ENCODE data around the gene SEPTIN8. TPM values are rescaled to one million over a fixed set of nuclear protein-coding genes. Genes with fewer than 3 reads are reported as not detected.
"Not testable (repeated sequence)": the region's sequence is repeated elsewhere in the genome, so short reads cannot be mapped to it uniquely, and the experiment has no call there.

Gene SEPTIN8
- total RNA-seq, 1 experiment from 2014 or later: 30.0 TPM

- no peak for DNase-seq (ENCODE audit: extremely low read depth, low read depth)
Measured at GRCh38 chr5:132813599-132814502, 36.8 kb upstream of the SEPTIN8 start.

GRCh38 chr5:132812781-132813598 lies 36.0 kb upstream of the SEPTIN8 start, which contains the start of gene SOWAHA:
Gene SOWAHA, plus strand, starts transcription at chr5:132813302. Its CDS starts 320 bp downstream, at chr5:132813622.
- DNase-seq (ENCODE audit: extremely low read depth, low read depth): no peak

GRCh38 chr5:132812123-132812765 lies 35.2 kb upstream of the SEPTIN8 start:
- no peak for DNase-seq (ENCODE audit: extremely low read depth, low read depth)

- DNase-seq (ENCODE audit: extremely low read depth, low read depth): no peak
Measured at GRCh38 chr5:132810605-132811004, 33.6 kb upstream of the SEPTIN8 start.

- no peak for DNase-seq (ENCODE audit: extremely low read depth, low read depth)
Measured at GRCh38 chr5:132808866-132809265, 31.8 kb upstream of the SEPTIN8 start.

GRCh38 chr5:132808448-132808847 lies 31.4 kb upstream of the SEPTIN8 start:
- DNase-seq (ENCODE audit: extremely low read depth, low read depth): no peak

- no peak for DNase-seq (ENCODE audit: extremely low read depth, low read depth)
Measured at GRCh38 chr5:132807163-132807838, 30.3 kb upstream of the SEPTIN8 start.

GRCh38 chr5:132806804-132807162 lies 29.7 kb upstream of the SEPTIN8 start:
- not testable (repeated sequence) for DNase-seq (ENCODE audit: extremely low read depth, low read depth)

- not testable (repeated sequence) for DNase-seq (ENCODE audit: extremely low read depth, low read depth)
Measured at GRCh38 chr5:132805872-132806271, 28.8 kb upstream of the SEPTIN8 start.

- DNase-seq (ENCODE audit: extremely low read depth, low read depth): not testable (repeated sequence)
Measured at GRCh38 chr5:132804219-132804618, 27.2 kb upstream of the SEPTIN8 start.

- not testable (repeated sequence) for DNase-seq (ENCODE audit: extremely low read depth, low read depth)
Measured at GRCh38 chr5:132802685-132803066, 25.6 kb upstream of the SEPTIN8 start.

GRCh38 chr5:132802044-132802684 lies 25.1 kb upstream of the SEPTIN8 start:
- DNase-seq (ENCODE audit: extremely low read depth, low read depth): no peak

GRCh38 chr5:132800545-132800944 lies 23.5 kb upstream of the SEPTIN8 start:
- DNase-seq (ENCODE audit: extremely low read depth, low read depth): no peak

- DNase-seq (ENCODE audit: extremely low read depth, low read depth): no peak
Measured at GRCh38 chr5:132799392-132799791, 22.4 kb upstream of the SEPTIN8 start.

GRCh38 chr5:132797651-132798050 lies 20.6 kb upstream of the SEPTIN8 start:
- DNase-seq (ENCODE audit: extremely low read depth, low read depth): no peak

- no peak for DNase-seq (ENCODE audit: extremely low read depth, low read depth)
Measured at GRCh38 chr5:132791026-132791425, 14.0 kb upstream of the SEPTIN8 start.

GRCh38 chr5:132790201-132790865 lies 13.3 kb upstream of the SEPTIN8 start:
- DNase-seq (ENCODE audit: extremely low read depth, low read depth): no peak

- no peak for DNase-seq (ENCODE audit: extremely low read depth, low read depth)
Measured at GRCh38 chr5:132788990-132789886, 12.2 kb upstream of the SEPTIN8 start.
